Transverse colon (tissue), 4 donors: Measurements from ENCODE around the gene COPS8. TPM values are rescaled to one million over a fixed set of nuclear protein-coding genes. Genes with fewer than 3 reads are reported as not detected.

ENCODE experiments used
- DNase-seq: peaks from one replicate; pipeline ENCODE4 v3.0.0-alpha.2; 2019
- H3K27ac ChIP-seq, 4 donors: fragments of 200-600 bp; sonication (generic); 2 replicates each; pipeline ENCODE4 v1.5.1; 2016 to 2018; ENCODE audit warnings: inconsistent platforms in 4 of 4
- H3K27me3 ChIP-seq: fragments of 200-600 bp; sonication (generic); 2 replicates; pipeline ENCODE4 v1.5.1; 2017; ENCODE audit warnings: inconsistent platforms
- H3K36me3 ChIP-seq, 4 donors: fragments of 200-600 bp; sonication (generic); 2 replicates each; pipeline ENCODE4 v1.5.1; 2017 to 2019; ENCODE audit warnings: inconsistent platforms in 4 of 4
- H3K4me1 ChIP-seq, 4 donors: fragments of 200-600 bp; sonication (generic); 2 replicates each; pipeline ENCODE4 v1.5.1; 2017 to 2020; ENCODE audit warnings: inconsistent platforms in 4 of 4
- H3K4me3 ChIP-seq, 4 donors: fragments of 200-600 bp; sonication (generic); 1 replicate in 1 of 4; 2 replicates in 3 of 4; pipeline versions ENCODE4 v1.5.1 to v1.6.1; 2017 to 2019; ENCODE audit warnings: inconsistent platforms in 4 of 4
- H3K9me3 ChIP-seq, 2 donors: fragments of 200-600 bp; sonication (generic); 2 replicates each; pipeline ENCODE4 v1.5.1; 2017 to 2019; ENCODE audit warnings: inconsistent platforms in 2 of 2
- EP300 ChIP-seq: sonication (generic); formaldehyde crosslinking; IDR thresholded peaks from one replicate; pipeline ENCODE4 v1.6.1; 2017; ENCODE audit warnings: antibody characterized with exemption, low read depth
- POLR2A ChIP-seq: fragments of 450-650 bp; IDR thresholded peaks from one replicate; pipeline ENCODE4 v1.6.1; 2016; ENCODE audit warnings: antibody characterized with exemption, mild to moderate bottlenecking, moderate library complexity
- POLR2AphosphoS5 ChIP-seq, 3 donors: sonication (generic); formaldehyde crosslinking; IDR thresholded peaks; one replicate each; pipeline ENCODE4 v1.6.1; 2016; ENCODE audit warnings: antibody characterized with exemption in 3 of 3
- WGBS, 2 donors: methylation state at CpG; one replicate each; pipeline ENCODE4 v1.1.5; 2018; ENCODE audit warnings: low coverage in 1 of 2; 5-methylcytosine and 5-hydroxymethylcytosine counted together
- in situ Hi-C, 4 donors: fragments of 200-750 bp; cut with MboI; loops; one replicate each; pipeline versions ENCODE4 v1.15.0 to v1.15.1; 2017; ENCODE audit warnings: low sequenced_read_pairs in 3 of 4, low pct_ligation_motif_present in 1 of 4, low pct_unique_long_range_greater_than_20kb in 1 of 4
- intact Hi-C: fragments of 100-400 bp; cut with DNase I; formaldehyde crosslinking; loops from one replicate; pipeline ENCODE4 v1.15.1; 2023; ENCODE audit warnings: low total_unique reads
- total RNA-seq, 4 donors: library from RNA; depleted of rRNA; stranded (reverse); fragments of >200 nt; gene quantifications; one replicate each; pipeline ENCODE4 v1.1.0, GENCODE V29; 2016
- TF ChIP-seq, protein P1 (sequence below), 5 experiments: fragments of 200-600 bp in 3 of 5; fragments of 450-650 bp in 2 of 5; sonication (generic) in 3 of 5; IDR thresholded peaks; 1 replicate in 2 of 5; 2 replicates in 3 of 5; pipeline ENCODE4 v1.5.1; 2016 to 2017; ENCODE audit warnings: antibody characterized with exemption in 5 of 5, inconsistent platforms in 3 of 5, mild to moderate bottlenecking in 2 of 5, moderate library complexity in 1 of 5

COPS8 gene
- total RNA-seq, 4 donors from 2014 or later, result 10.3 to 43.0 (median 35.4) TPM

DNA sequence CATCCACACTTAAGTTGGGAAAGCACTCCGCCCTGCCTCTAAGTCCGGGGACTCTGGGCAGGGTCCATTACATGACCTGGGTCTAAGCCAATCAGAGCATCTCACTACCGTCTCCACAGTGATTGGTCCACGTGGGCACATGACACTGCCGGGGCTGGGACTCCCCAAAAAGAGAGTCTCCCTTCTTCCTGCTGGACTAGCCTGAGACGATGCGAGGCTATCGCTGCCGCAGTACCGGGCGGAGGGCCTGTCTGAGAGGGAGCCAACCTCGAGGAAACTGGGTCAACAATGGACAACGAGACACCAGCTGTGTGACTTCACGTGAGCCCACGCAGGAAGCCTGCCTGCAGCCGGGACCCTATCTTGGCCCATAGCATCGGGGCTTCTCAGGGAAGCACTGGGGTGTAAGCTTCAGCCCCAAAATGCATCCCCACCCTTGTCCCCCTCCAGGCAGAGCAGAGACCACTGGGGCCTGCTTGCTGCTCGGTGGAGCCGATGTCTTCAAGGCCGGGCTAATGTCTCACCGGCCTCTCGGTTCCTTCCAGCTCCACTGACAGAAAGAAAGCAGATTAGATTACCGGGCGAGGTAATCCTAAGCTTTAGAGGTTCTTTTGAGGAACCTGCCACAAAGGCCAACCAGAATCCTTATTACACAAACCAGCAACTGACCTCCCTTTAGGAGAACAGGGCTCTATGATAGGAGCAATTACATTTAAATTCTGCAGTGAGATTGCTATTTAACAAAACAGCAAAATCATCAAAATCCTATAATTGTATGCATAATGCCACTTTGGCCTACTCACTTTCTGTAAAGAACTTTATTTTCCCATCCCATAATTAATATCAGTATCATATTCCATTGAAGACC, 21.3 kb upstream of the COPS8 start:
- 94% methylated on average over 24 of the region's 24 CpGs; no CpG with 5 or more reads in 1 of the 2 donors for WGBS, 2 donors
- Histone ChIP-seq H3K4me3 (no peak overlapping the region), H3K4me1 (no peaks in the 10 kb centered on the region), H3K9me3 (no peaks in the 10 kb centered on the region), H3K27ac (no peak overlapping the region), H3K36me3 (no peaks in the 10 kb centered on the region), H3K27me3 (no peaks in the 10 kb centered on the region)
- TF ChIP-seq, protein P1, sequence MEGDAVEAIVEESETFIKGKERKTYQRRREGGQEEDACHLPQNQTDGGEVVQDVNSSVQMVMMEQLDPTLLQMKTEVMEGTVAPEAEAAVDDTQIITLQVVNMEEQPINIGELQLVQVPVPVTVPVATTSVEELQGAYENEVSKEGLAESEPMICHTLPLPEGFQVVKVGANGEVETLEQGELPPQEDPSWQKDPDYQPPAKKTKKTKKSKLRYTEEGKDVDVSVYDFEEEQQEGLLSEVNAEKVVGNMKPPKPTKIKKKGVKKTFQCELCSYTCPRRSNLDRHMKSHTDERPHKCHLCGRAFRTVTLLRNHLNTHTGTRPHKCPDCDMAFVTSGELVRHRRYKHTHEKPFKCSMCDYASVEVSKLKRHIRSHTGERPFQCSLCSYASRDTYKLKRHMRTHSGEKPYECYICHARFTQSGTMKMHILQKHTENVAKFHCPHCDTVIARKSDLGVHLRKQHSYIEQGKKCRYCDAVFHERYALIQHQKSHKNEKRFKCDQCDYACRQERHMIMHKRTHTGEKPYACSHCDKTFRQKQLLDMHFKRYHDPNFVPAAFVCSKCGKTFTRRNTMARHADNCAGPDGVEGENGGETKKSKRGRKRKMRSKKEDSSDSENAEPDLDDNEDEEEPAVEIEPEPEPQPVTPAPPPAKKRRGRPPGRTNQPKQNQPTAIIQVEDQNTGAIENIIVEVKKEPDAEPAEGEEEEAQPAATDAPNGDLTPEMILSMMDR (IDR thresholded peaks at IDR 0.05), result no peak
- TF ChIP-seq EP300, result no peak
- no peak for TF ChIP-seq POLR2AphosphoS5 (IDR thresholded peaks at IDR 0.05)
- TF ChIP-seq POLR2A, result no peak
- intact Hi-C loops (loop anchor here (5.0 kb wide), 1 partner anchor 712 kb away; no protein-coding TSS in a partner anchor), in situ Hi-C loops (loop anchor here in 3 of 4 donors (25.0 kb wide), 2 partner anchors 552 to 1302 kb away; a partner anchor contains a TSS)
- no peak for DNase-seq

DNA sequence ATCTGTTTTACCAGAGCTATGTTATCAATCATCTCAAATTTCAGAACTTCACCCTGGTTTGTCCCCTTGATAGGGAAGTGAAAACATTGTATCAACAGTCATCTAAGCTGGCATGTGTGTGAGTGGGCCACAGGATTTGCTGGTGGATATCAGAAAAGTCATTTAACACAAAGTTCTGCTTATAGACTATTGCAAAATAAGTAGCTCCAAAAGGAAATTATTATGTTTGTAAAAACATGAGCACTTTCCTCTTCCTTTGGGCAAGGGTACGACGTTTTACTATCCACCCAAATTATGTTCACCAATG, 20.7 kb upstream of the COPS8 start:
- 83 to 90% methylated on average over 2 of the region's 2 CpGs for WGBS, 2 donors
- Histone ChIP-seq H3K4me3 (no peak overlapping the region), H3K9me3 (no peaks in the 10 kb centered on the region), H3K4me1 (no peaks in the 10 kb centered on the region), H3K27me3 (no peaks in the 10 kb centered on the region), H3K36me3 (no peaks in the 10 kb centered on the region), H3K27ac (no peak overlapping the region)
- in situ Hi-C loops (loop anchor here in 3 of 4 donors (25.0 kb wide), 2 partner anchors 553 to 1303 kb away; a partner anchor contains a TSS), intact Hi-C loops (no loop called here)
- TF ChIP-seq, protein P1 (IDR thresholded peaks at IDR 0.05), result no peak
- TF ChIP-seq EP300 (no peak), POLR2A (no peak), POLR2AphosphoS5 (IDR thresholded peaks at IDR 0.05) (no peak)
- no peak for DNase-seq

DNA sequence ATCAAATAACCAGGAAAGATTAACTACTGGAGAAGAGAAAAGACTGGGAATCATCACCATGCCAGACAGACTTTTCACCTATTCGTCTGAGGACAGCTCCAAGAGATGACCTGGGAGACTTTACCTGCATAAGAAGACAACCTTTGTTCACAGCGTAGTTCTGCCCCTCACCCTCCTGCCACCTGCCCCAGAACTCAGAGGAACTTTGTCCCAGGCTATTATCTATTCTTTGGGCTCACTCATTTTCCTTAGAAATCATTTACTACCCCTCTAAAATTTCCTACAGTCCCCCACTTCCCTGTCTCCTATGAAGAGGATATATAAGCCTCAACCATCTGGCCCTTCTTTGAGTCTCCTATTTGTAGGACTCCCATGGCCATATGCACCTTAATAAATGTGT, 19.3 kb upstream of the COPS8 start:
- H3K4me3 ChIP-seq, result no peak overlapping the region
- DNase-seq, result no peak
- no peaks in the 10 kb centered on the region for H3K9me3 ChIP-seq
- TF ChIP-seq POLR2A, result no peak
- TF ChIP-seq POLR2AphosphoS5 (IDR thresholded peaks at IDR 0.05), result no peak
- TF ChIP-seq, protein P1 (IDR thresholded peaks at IDR 0.05), result no peak
- no peak for TF ChIP-seq EP300
- H3K36me3 ChIP-seq, result no peaks in the 10 kb centered on the region
- in situ Hi-C loops, result loop anchor here in 3 of 4 donors (25.0 kb wide), 2 partner anchors 554 to 1304 kb away; a partner anchor contains a TSS
- no peak overlapping the region for H3K27ac ChIP-seq
- no peaks in the 10 kb centered on the region for H3K4me1 ChIP-seq
- WGBS, 2 donors, result 76 to 85% methylated on average over 2 of the region's 2 CpGs
- no peaks in the 10 kb centered on the region for H3K27me3 ChIP-seq
- intact Hi-C loops, result no loop called here

DNA sequence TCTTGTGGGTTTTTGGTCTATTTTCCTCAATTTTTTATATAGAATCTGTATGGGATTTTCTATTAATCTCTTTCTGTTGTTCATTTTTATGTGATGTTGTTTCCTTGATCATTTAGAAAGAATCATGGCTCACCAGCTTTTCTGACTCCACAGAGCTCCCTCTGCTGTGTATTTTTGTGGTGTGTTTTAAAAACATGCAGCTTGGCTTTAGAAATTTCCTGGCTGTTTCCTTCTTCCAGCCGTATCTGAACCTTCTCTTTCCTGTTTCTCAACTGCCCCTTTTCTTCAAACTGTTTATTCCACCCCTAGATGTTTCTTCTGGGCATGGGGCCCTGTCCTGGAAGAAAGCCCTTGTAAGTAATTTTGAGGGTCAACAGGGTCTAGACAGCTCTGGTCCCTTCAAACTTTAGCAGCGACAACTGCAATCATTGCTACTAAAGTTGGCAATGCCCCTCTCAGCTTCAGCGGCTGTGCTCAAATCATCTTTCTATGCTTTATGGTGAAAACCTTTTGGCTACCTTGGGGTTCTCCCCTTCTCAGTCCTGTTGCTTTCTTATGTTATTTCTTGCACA, 17.6 kb upstream of the COPS8 start:
- in situ Hi-C loops, result loop anchor here in 3 of 4 donors (25.0 kb wide), 2 partner anchors 556 to 1306 kb away; a partner anchor contains a TSS
- Histone ChIP-seq H3K4me1 (no peaks in the 10 kb centered on the region), H3K27me3 (no peaks in the 10 kb centered on the region), H3K27ac (no peak overlapping the region), H3K9me3 (no peaks in the 10 kb centered on the region), H3K4me3 (no peak overlapping the region), H3K36me3 (no peaks in the 10 kb centered on the region)
- intact Hi-C loops, result no loop called here
- 50 to 74% methylated on average over 2 to 3 of the region's 3 CpGs for WGBS, 2 donors
- no peak for DNase-seq
- TF ChIP-seq POLR2A (no peak), EP300 (no peak)
- TF ChIP-seq, protein P1 (IDR thresholded peaks at IDR 0.05), result no peak
